HL-60/S4 treated with phorbol 12-myristate 13-acetate at 8.2 ng/mL for 4 days and 3 days (cell line): ENCODE data around the gene NCBP1.
"Not testable (repeated sequence)": the region's sequence is repeated elsewhere in the genome, so short reads cannot be mapped to it uniquely, and the experiment has no call there.

Source experiments
- in situ Hi-C: fragments of 300-500 bp; cut with MboI; formaldehyde crosslinking; loops from 2 replicates; pipeline ENCODE4 v1.15.0; 2022; ENCODE audit warnings: low sequenced_read_pairs

NCBP1 gene

GRCh38 chr9:97670586-97670985, 37.0 kb downstream of the NCBP1 start:
- in situ Hi-C loops = no loop called here

- in situ Hi-C loops = no loop called here
Measured at GRCh38 chr9:97672403-97672802, 38.8 kb downstream of the NCBP1 start.

- in situ Hi-C loops = no loop called here
Measured at GRCh38 chr9:97673922-97674321, 40.3 kb downstream of the NCBP1 start.

GRCh38 chr9:97675655-97676054, 42.0 kb downstream of the NCBP1 start:
- in situ Hi-C loops = no loop called here

GRCh38 chr9:97682242-97682641, 48.6 kb downstream of the NCBP1 start:
- in situ Hi-C loops = no loop called here

- in situ Hi-C loops = no loop called here
Measured at GRCh38 chr9:97688654-97689053, 55.0 kb downstream of the NCBP1 start.

GRCh38 chr9:97689401-97690180, 56.0 kb downstream of the NCBP1 start:
- in situ Hi-C loops = no loop called here

- in situ Hi-C loops = no loop called here
Measured at GRCh38 chr9:97694769-97695168, 61.1 kb downstream of the NCBP1 start.

- in situ Hi-C loops = no loop called here
Measured at GRCh38 chr9:97695390-97695789, 61.8 kb downstream of the NCBP1 start.

- in situ Hi-C loops = no loop called here
Measured at GRCh38 chr9:97695995-97696802, 62.6 kb downstream of the NCBP1 start.

GRCh38 chr9:97696803-97697601, 63.4 kb downstream of the NCBP1 start, which contains the start of gene XPA:
TSS of gene XPA (minus strand) at chr9:97697340. CDS start at chr9:97697292, 48 bp downstream.
- in situ Hi-C loops = no loop called here

- in situ Hi-C loops = no loop called here
Measured at GRCh38 chr9:97697837-97698236, 64.2 kb downstream of the NCBP1 start.

GRCh38 chr9:97698865-97699264, 65.2 kb downstream of the NCBP1 start:
- in situ Hi-C loops = no loop called here

GRCh38 chr9:97699281-97699680, 65.7 kb downstream of the NCBP1 start:
- in situ Hi-C loops = not testable (repeated sequence)

- in situ Hi-C loops = loop anchor here (25.0 kb wide), 1 partner anchor 187 kb away; no protein-coding TSS in a partner anchor
Measured at GRCh38 chr9:97699824-97700223, 66.2 kb downstream of the NCBP1 start.

GRCh38 chr9:97703437-97704344, 70.1 kb downstream of the NCBP1 start:
- in situ Hi-C loops = loop anchor here (25.0 kb wide), 1 partner anchor 184 kb away; no protein-coding TSS in a partner anchor

- in situ Hi-C loops = loop anchor here (25.0 kb wide), 1 partner anchor 183 kb away; no protein-coding TSS in a partner anchor
Measured at GRCh38 chr9:97704345-97704677, 70.7 kb downstream of the NCBP1 start.

GRCh38 chr9:97704851-97705250, 71.2 kb downstream of the NCBP1 start:
- in situ Hi-C loops = loop anchor here (25.0 kb wide), 1 partner anchor 182 kb away; no protein-coding TSS in a partner anchor

GRCh38 chr9:97705354-97705950, 71.8 kb downstream of the NCBP1 start:
- in situ Hi-C loops = loop anchor here (25.0 kb wide), 1 partner anchor 182 kb away; no protein-coding TSS in a partner anchor
